SU-DHL-6 (cell line): ENCODE measurements around the gene CARD14.

ENCODE experiments used
- EZH2phosphoT487 ChIP-seq: fragments of 200-600 bp; sonication (generic), shearing (Covaris generic); conservative IDR thresholded peaks from 2 replicates; pipeline ENCODE4 v1.6.1; 2018; ENCODE audit warnings: mild to moderate bottlenecking, antibody characterized with exemption, low read length, moderate library complexity, mixed read lengths
- TF ChIP-seq, protein P1 (sequence below): fragments of 200-600 bp; sonication (generic); IDR thresholded peaks from one replicate; pipeline ENCODE4 v1.5.1; 2017; ENCODE audit warnings: antibody characterized with exemption, mild to moderate bottlenecking, low read length, moderate library complexity; ENCODE audit not compliant: insufficient read depth, poor library complexity, severe bottlenecking

DNA sequence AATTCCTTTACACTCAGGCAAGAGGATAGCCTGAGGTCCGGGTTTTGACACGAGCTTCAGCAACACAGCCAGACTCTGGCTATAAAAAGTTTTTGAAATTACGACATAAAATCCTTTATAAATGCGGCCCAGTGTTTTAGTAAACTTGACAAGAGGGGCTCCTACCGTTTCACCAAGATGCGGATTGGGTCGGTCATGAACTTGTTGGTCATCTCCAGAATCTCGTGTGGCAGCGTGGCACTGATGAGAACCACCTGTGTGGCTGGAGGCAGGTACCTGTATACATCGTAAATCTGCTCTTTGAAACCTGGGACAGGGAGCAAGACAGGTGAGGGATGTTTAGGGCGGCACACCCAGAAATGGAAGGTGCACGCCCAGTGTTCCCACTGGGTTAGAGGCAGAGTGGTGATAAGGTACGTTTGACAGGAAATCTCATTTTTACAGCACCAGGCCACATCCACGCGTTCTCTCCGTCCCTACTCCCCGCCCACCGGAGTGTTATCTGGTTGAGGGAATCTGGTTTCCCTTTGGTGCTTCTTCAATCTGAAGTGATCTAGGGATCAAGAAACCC, 30.9 kb upstream of the CARD14 start:
- TF ChIP-seq, protein P1, sequence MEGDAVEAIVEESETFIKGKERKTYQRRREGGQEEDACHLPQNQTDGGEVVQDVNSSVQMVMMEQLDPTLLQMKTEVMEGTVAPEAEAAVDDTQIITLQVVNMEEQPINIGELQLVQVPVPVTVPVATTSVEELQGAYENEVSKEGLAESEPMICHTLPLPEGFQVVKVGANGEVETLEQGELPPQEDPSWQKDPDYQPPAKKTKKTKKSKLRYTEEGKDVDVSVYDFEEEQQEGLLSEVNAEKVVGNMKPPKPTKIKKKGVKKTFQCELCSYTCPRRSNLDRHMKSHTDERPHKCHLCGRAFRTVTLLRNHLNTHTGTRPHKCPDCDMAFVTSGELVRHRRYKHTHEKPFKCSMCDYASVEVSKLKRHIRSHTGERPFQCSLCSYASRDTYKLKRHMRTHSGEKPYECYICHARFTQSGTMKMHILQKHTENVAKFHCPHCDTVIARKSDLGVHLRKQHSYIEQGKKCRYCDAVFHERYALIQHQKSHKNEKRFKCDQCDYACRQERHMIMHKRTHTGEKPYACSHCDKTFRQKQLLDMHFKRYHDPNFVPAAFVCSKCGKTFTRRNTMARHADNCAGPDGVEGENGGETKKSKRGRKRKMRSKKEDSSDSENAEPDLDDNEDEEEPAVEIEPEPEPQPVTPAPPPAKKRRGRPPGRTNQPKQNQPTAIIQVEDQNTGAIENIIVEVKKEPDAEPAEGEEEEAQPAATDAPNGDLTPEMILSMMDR: no peak
- no peak for TF ChIP-seq EZH2phosphoT487
